Uterus (tissue), 4 donors: ENCODE measurements around the gene OR52E8. TPM values are rescaled to one million over a fixed set of nuclear protein-coding genes. Genes with fewer than 3 reads are reported as not detected.

ENCODE experiments used
- DNase-seq, 2 donors: peaks; one replicate each; pipeline ENCODE4 v3.0.0-alpha.2; 2019 to 2020
- H3K27ac ChIP-seq, 2 donors: fragments of 200-600 bp; sonication (generic); 1 replicate in 1 of 2; 2 replicates in 1 of 2; pipeline ENCODE4 v1.5.1; 2016 to 2018
- H3K27me3 ChIP-seq, 2 donors: fragments of 200-600 bp; sonication (generic); one replicate each; pipeline ENCODE4 v1.5.1; 2018 to 2019; ENCODE audit warnings: control low read depth in 1 of 2
- H3K36me3 ChIP-seq, 2 donors: fragments of 200-600 bp; sonication (generic); one replicate each; pipeline ENCODE4 v1.5.1; 2019; ENCODE audit warnings: control low read depth in 1 of 2
- H3K4me1 ChIP-seq, 2 donors: fragments of 200-600 bp; sonication (generic); one replicate each; pipeline ENCODE4 v1.5.1; 2018 to 2019; ENCODE audit warnings: control low read depth in 1 of 2
- H3K4me3 ChIP-seq, 2 donors: fragments of 200-600 bp; sonication (generic); 1 replicate in 1 of 2; 2 replicates in 1 of 2; pipeline ENCODE4 v1.5.1; 2018 to 2019; ENCODE audit warnings: mild to moderate bottlenecking in 1 of 2
- H3K9me3 ChIP-seq, 2 donors: fragments of 200-600 bp; sonication (generic); one replicate each; pipeline ENCODE4 v1.5.1; 2019; ENCODE audit warnings: control low read depth in 1 of 2
- CTCF ChIP-seq, 4 experiments: fragments of 200-600 bp in 2 of 4; fragments of 450-650 bp in 2 of 4; sonication (generic) in 2 of 4; IDR thresholded peaks; one replicate each; pipeline ENCODE4 v1.5.1; 2016 to 2019; ENCODE audit warnings: antibody characterized with exemption in 4 of 4, mild to moderate bottlenecking in 2 of 4, moderate library complexity in 1 of 4
- POLR2A ChIP-seq, 2 donors: fragments of 450-650 bp; IDR thresholded peaks; one replicate each; pipeline ENCODE4 v1.6.1; 2016; ENCODE audit warnings: antibody characterized with exemption in 2 of 2, mild to moderate bottlenecking in 1 of 2, moderate library complexity in 1 of 2
- intact Hi-C: fragments of 100-400 bp; cut with DNase I; formaldehyde crosslinking; loops from one replicate; pipeline ENCODE4 v1.15.1; 2023; ENCODE audit warnings: low total_unique reads
- total RNA-seq, 4 donors: library from RNA; depleted of rRNA in 3 of 4; stranded (reverse); fragments of >200 nt in 3 of 4; gene quantifications; one replicate each; pipeline versions ENCODE4 v1.1.0 to v1.2.4, GENCODE V29; 2014 to 2023
- donor health status: DM: yes; HTN: yes; CAD: no.

OR52E8 gene
- total RNA-seq, 4 donors from 2014 or later, result not detected

- no peaks in the 10 kb centered on the region for H3K27me3 ChIP-seq
- H3K27ac ChIP-seq, result no peak overlapping the region
- H3K4me3 ChIP-seq, result no peak overlapping the region
- TF ChIP-seq POLR2A (IDR thresholded peaks at IDR 0.05), result no peak
- TF ChIP-seq CTCF (IDR thresholded peaks at IDR 0.05), result no peak
- no peaks in the 10 kb centered on the region for H3K9me3 ChIP-seq
- no peak for DNase-seq
- intact Hi-C loops, result no loop called here
- H3K36me3 ChIP-seq, result no peaks in the 10 kb centered on the region
- no peaks in the 10 kb centered on the region for H3K4me1 ChIP-seq
These were observed 6.5 kb downstream of the OR52E8 start for GRCh38 chr11:5851002-5851401.

GRCh38 chr11:5847711-5848110 is 9.8 kb downstream of the OR52E8 start:
- DNase-seq, result no peak
- Histone ChIP-seq H3K4me1 (no peaks in the 10 kb centered on the region), H3K27me3 (no peaks in the 10 kb centered on the region), H3K36me3 (no peaks in the 10 kb centered on the region), H3K9me3 (no peaks in the 10 kb centered on the region), H3K4me3 (no peak overlapping the region), H3K27ac (no peak overlapping the region)
- intact Hi-C loops, result no loop called here
- TF ChIP-seq CTCF (IDR thresholded peaks at IDR 0.05), result no peak
- no peak for TF ChIP-seq POLR2A (IDR thresholded peaks at IDR 0.05)

- Histone ChIP-seq H3K4me1 (no peaks in the 10 kb centered on the region), H3K27me3 (no peaks in the 10 kb centered on the region), H3K27ac (no peak overlapping the region), H3K4me3 (no peak overlapping the region), H3K36me3 (no peaks in the 10 kb centered on the region), H3K9me3 (no peaks in the 10 kb centered on the region)
- DNase-seq, result no peak
- TF ChIP-seq CTCF (IDR thresholded peaks at IDR 0.05), result no peak
- TF ChIP-seq POLR2A (IDR thresholded peaks at IDR 0.05), result no peak
- intact Hi-C loops, result no loop called here
These were observed 10.8 kb downstream of the OR52E8 start for GRCh38 chr11:5846701-5847100.

GRCh38 chr11:5841797-5842196 is 15.7 kb downstream of the OR52E8 start, which contains the start of gene OR52E6:
OR52E6 (minus strand) TSS chr11:5841897; CDS start chr11:5841897, 0 bp downstream.
- no peak within 1 kb of the TSS for H3K27ac ChIP-seq
- no peak within 1 kb of the TSS for H3K4me3 ChIP-seq
- intact Hi-C loops, result no loop called here

GRCh38 chr11:5837695-5838094 is 19.8 kb downstream of the OR52E8 start:
- H3K4me3 ChIP-seq, result no peak overlapping the region
- no peak overlapping the region for H3K27ac ChIP-seq
- H3K36me3 ChIP-seq, result no peaks in the 10 kb centered on the region
- no peak for TF ChIP-seq CTCF (IDR thresholded peaks at IDR 0.05)
- TF ChIP-seq POLR2A (IDR thresholded peaks at IDR 0.05), result no peak
- no peaks in the 10 kb centered on the region for H3K27me3 ChIP-seq
- intact Hi-C loops, result no loop called here
- H3K9me3 ChIP-seq, result no peaks in the 10 kb centered on the region
- no peak for DNase-seq
- no peaks in the 10 kb centered on the region for H3K4me1 ChIP-seq

More at GRCh38 chr11:5841797-5842196, 15.7 kb downstream of the OR52E8 start, which contains the start of gene OR52E6:
- Histone ChIP-seq H3K36me3 (no peaks in the 10 kb centered on the region), H3K4me1 (no peaks in the 10 kb centered on the region), H3K27me3 (no peaks in the 10 kb centered on the region), H3K9me3 (no peaks in the 10 kb centered on the region)
- TF ChIP-seq CTCF (IDR thresholded peaks at IDR 0.05), result no peak
- no peak for TF ChIP-seq POLR2A (IDR thresholded peaks at IDR 0.05)
- no peak for DNase-seq
